Measurements from ENCODE around the gene SLC35E4.

GRCh38 chr22:30604723-30605122 is 30.9 kb upstream of the SLC35E4 start:
- TF ChIP-seq CTCF (IDR thresholded peaks at IDR 0.05) = no peak
- no peak for TF ChIP-seq EZH2 (IDR thresholded peaks at IDR 0.05; ENCODE audit: borderline replicate concordance, insufficient read depth, low read depth, low read length, poor library complexity, severe bottlenecking)
